ENCODE data around the gene CREBBP.

DNA sequence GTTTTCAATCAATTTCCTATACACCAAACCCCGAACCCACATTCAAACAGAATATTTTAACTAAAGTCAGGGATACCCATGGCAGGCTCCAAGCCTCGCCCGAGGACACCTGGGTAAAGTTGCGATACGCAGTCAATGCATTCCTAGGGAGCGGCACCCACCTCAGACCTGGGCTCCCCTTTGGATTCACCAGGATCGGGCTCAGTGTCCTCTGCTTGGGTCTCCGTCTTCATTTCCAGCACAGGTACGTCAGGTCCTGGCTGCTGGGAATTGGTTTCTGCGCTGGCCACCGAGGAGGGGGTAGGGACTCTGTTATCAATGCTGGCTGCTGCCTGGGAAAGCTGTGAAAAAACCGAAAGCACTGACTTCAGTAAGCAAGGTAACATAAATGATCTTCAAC is 111.5 kb downstream of the CREBBP start:
- TF ChIP-seq ZNF274 (IDR thresholded peaks at IDR 0.05; ENCODE audit: low read depth, low read length), result no peak
- no peak for TF ChIP-seq SUZ12 (IDR thresholded peaks at IDR 0.05; ENCODE audit: extremely low read depth, insufficient read depth, insufficient read length)
